GM10266 (cell line): ENCODE data around the gene EVI5L.

ENCODE experiments used
- DNase-seq: peaks from one replicate; pipeline ENCODE4 v3.0.0; 2012; ENCODE audit errors: extremely low spot score
- TF ChIP-seq, protein P1 (sequence below): IDR thresholded peaks from 2 replicates; pipeline ENCODE4 v1.5.1; 2012; ENCODE audit warnings: mild to moderate bottlenecking, low read depth; ENCODE audit not compliant: control insufficient read depth, insufficient read depth; ENCODE audit errors: missing control alignments

Gene EVI5L

GRCh38 chr19:7898967-7899366, 68.9 kb downstream of the EVI5L start:
- DNase-seq, result no peak
- TF ChIP-seq, protein P1, sequence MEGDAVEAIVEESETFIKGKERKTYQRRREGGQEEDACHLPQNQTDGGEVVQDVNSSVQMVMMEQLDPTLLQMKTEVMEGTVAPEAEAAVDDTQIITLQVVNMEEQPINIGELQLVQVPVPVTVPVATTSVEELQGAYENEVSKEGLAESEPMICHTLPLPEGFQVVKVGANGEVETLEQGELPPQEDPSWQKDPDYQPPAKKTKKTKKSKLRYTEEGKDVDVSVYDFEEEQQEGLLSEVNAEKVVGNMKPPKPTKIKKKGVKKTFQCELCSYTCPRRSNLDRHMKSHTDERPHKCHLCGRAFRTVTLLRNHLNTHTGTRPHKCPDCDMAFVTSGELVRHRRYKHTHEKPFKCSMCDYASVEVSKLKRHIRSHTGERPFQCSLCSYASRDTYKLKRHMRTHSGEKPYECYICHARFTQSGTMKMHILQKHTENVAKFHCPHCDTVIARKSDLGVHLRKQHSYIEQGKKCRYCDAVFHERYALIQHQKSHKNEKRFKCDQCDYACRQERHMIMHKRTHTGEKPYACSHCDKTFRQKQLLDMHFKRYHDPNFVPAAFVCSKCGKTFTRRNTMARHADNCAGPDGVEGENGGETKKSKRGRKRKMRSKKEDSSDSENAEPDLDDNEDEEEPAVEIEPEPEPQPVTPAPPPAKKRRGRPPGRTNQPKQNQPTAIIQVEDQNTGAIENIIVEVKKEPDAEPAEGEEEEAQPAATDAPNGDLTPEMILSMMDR, result no peak

DNA sequence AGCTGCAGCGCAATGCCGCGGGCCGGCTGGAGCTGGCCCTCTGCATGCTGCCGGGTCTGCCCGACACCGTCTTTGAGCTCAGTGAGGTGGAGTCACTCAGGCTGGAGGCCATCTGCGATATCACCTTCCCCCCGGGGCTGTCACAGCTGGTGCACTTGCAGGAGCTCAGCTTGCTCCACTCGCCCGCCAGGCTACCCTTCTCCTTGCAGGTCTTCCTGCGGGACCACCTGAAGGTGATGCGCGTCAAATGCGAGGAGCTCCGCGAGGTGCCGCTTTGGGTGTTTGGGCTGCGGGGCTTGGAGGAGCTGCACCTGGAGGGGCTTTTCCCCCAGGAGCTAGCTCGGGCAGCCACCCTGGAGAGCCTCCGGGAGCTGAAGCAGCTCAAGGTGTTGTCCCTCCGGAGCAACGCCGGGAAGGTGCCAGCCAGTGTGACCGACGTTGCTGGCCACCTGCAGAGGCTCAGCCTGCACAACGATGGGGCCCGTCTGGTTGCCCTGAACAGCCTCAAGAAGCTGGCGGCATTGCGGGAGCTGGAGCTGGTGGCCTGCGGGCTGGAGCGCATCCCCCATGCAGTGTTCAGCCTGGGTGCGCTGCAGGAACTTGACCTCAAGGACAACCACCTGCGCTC, 69.8 kb downstream of the EVI5L start:
- TF ChIP-seq, protein P1, result no peak

DNA sequence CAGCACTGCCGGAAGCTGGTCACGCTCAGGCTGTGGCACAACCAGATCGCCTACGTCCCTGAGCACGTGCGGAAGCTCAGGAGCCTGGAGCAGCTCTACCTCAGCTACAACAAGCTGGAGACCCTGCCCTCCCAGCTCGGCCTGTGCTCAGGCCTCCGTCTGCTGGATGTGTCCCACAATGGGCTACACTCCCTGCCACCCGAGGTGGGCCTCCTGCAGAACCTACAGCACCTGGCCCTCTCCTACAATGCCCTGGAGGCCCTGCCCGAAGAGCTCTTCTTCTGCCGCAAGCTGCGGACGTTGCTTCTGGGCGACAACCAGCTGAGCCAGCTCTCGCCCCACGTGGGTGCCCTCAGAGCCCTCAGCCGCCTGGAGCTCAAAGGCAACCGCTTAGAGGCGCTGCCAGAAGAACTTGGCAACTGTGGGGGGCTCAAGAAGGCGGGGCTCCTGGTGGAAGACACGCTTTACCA, 70.4 kb downstream of the EVI5L start:
- DNase-seq, result no peak

More for the DNA sequence above, 69.8 kb downstream of the EVI5L start:
- no peak for DNase-seq

GRCh38 chr19:7900931-7901330, 70.9 kb downstream of the EVI5L start:
- DNase-seq, result no peak
- TF ChIP-seq, protein P1, result no peak

More for the DNA sequence above, 70.4 kb downstream of the EVI5L start:
- TF ChIP-seq, protein P1, result no peak

- TF ChIP-seq, protein P1, result no peak
- DNase-seq, result no peak
Observed at GRCh38 chr19:7901337-7901736, 71.3 kb downstream of the EVI5L start.

GRCh38 chr19:7902796-7903243, 72.8 kb downstream of the EVI5L start:
- no peak for DNase-seq
- TF ChIP-seq, protein P1, result no peak

GRCh38 chr19:7903244-7904073, 73.4 kb downstream of the EVI5L start, which contains the start of gene MAP2K7:
MAP2K7 (plus strand) TSS chr19:7903877; CDS start chr19:7903945, 68 bp downstream.
- TF ChIP-seq, protein P1, result peak; percentile 93
- DNase-seq, result peak; percentile 100
